22Rv1 (cell line): Measurements from ENCODE around the gene TBX2.

Experiments
- H3K27ac ChIP-seq: fragments of 450-650 bp; 2 replicates; pipeline ENCODE4 v1.5.1; 2017
- TF ChIP-seq, protein P1 (sequence below): fragments of 450-650 bp; IDR thresholded peaks from 2 replicates; pipeline ENCODE4 v1.5.1; 2017; ENCODE audit warnings: mild to moderate bottlenecking

Gene TBX2

DNA sequence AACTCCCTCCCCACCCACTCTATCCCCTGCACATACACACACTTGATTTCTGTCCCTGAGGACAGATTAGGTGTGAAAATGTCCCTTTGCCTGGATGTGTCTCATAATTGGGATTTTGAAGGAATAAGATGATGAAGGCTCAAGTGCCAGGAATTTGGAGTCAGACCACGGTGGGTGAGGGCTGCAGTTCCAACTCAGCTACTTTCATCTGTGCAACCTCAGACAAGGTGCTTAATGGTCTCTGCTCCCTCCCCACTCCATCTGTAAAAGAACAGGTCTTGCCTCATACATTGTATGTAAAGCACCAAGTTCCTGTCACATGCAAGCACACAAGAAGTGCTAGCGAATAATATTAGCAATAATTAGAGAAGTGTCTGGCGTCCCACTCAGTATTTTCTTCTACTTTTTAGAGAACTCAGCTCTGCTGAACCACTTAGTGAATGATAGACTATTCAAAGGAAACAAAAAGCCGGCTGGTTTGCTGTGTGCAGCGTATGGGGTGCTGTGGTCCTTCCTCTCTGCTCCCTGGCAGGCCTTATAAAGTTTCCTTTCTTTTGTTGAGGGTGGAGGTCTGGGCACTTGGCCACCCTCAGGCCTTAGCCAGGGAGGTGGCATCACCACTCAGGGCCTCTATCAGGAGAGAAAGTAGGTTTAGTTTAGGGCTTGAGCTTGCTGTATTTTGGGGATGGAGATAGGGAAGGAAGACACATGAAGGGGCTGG, 58.9 kb downstream of the TBX2 start:
- TF ChIP-seq, protein P1, sequence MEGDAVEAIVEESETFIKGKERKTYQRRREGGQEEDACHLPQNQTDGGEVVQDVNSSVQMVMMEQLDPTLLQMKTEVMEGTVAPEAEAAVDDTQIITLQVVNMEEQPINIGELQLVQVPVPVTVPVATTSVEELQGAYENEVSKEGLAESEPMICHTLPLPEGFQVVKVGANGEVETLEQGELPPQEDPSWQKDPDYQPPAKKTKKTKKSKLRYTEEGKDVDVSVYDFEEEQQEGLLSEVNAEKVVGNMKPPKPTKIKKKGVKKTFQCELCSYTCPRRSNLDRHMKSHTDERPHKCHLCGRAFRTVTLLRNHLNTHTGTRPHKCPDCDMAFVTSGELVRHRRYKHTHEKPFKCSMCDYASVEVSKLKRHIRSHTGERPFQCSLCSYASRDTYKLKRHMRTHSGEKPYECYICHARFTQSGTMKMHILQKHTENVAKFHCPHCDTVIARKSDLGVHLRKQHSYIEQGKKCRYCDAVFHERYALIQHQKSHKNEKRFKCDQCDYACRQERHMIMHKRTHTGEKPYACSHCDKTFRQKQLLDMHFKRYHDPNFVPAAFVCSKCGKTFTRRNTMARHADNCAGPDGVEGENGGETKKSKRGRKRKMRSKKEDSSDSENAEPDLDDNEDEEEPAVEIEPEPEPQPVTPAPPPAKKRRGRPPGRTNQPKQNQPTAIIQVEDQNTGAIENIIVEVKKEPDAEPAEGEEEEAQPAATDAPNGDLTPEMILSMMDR, result no peak
- no peak overlapping the region for H3K27ac ChIP-seq
